Measurements from ENCODE around the gene HNF1A.
"Not testable (repeated sequence)": the region's sequence is repeated elsewhere in the genome, so short reads cannot be mapped to it uniquely, and the experiment has no call there.

The HNF1A gene

GRCh38 chr12:121030576-121031212 lies 52.4 kb downstream of the HNF1A start:
- DNase-seq (ENCODE audit: low read depth, low spot score), result no peak
- no peak overlapping the region for H3K4me3 ChIP-seq (ENCODE audit: low read length)

- no peak for DNase-seq (ENCODE audit: low read depth, low spot score)
- H3K4me3 ChIP-seq (ENCODE audit: low read length), result no peak overlapping the region
These were observed 55.4 kb downstream of the HNF1A start for GRCh38 chr12:121033625-121034349.

GRCh38 chr12:121034616-121035305 lies 56.4 kb downstream of the HNF1A start:
- DNase-seq (ENCODE audit: low read depth, low spot score), result no peak
- no peak overlapping the region for H3K4me3 ChIP-seq (ENCODE audit: low read length)

GRCh38 chr12:121036810-121037326 lies 58.5 kb downstream of the HNF1A start:
- no peak for DNase-seq (ENCODE audit: low read depth, low spot score)

GRCh38 chr12:121038861-121039668 lies 60.7 kb downstream of the HNF1A start, which contains the start of gene OASL:
Gene OASL, minus strand, starts transcription at chr12:121039246. Its CDS starts 275 bp downstream, at chr12:121038971.
- peak within 1 kb of the TSS; percentile 59 for H3K4me3 ChIP-seq (ENCODE audit: low read length)
- no peak for DNase-seq (ENCODE audit: low read depth, low spot score)

More at GRCh38 chr12:121036810-121037326, 58.5 kb downstream of the HNF1A start:
- H3K4me3 ChIP-seq (ENCODE audit: low read length), result no peak overlapping the region

DNA sequence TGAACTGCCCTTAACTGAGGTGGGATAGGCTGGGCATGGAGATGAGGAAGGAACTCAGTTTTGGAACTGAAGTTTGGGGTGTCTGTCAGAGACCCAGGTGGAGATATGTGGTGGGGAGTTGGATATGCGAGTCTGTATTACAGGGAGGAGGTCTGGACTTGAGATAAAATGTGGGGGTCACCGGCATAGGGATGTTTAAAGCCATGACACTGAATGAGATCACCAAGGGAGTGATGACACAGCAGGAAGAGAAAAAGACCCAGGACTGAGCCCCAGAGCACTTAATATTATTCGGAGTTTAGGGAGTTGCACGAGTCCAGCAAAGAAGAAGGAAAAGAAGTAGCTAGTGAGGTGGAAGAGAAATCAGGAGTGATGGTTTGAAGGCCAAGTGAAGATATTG lies 64.7 kb downstream of the HNF1A start:
- DNase-seq (ENCODE audit: low read depth, low spot score), result no peak
- no peak overlapping the region for H3K4me3 ChIP-seq (ENCODE audit: low read length)

GRCh38 chr12:121047400-121047799 lies 69.1 kb downstream of the HNF1A start:
- DNase-seq (ENCODE audit: low read depth, low spot score); H3K4me3 ChIP-seq (ENCODE audit: low read length): not testable (repeated sequence)

- DNase-seq (ENCODE audit: low read depth, low spot score), result no peak
- no peak overlapping the region for H3K4me3 ChIP-seq (ENCODE audit: low read length)
These were observed 70.1 kb downstream of the HNF1A start for GRCh38 chr12:121048442-121048841.

DNA sequence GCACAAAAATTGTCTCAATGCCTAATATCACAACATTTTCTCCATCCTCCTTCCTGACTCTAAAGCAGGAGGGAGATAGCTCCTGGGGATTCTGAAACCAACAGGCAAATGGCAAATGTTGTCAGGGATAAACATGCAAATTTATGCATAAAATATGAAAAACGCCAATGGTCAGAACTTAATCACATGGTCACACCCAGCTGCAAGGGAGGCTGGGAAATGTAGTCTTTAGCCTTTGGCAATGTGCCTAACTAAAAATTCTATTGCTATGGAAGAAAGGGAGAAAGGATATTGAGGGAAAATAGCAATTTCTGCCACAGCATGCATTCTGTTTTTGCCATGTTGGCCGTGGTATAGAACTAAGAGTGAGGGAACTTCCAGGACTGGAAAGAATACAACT lies 72.4 kb downstream of the HNF1A start:
- no peak for DNase-seq (ENCODE audit: low read depth, low spot score)

More for the DNA sequence above, 72.4 kb downstream of the HNF1A start:
- H3K4me3 ChIP-seq (ENCODE audit: low read length), result no peak overlapping the region
